ENCODE results near the gene MCOLN2. TPM values are rescaled to one million over a fixed set of nuclear protein-coding genes. Genes with fewer than 3 reads are reported as not detected.
A peak's percentile ranks its signal among the peaks of the same experiment; 100 is the strongest.

Gene MCOLN2
- total RNA-seq, 1 experiment from 2014 or later: 1.7 TPM

- H3K27me3 ChIP-seq (replicated peaks; ENCODE audit: insufficient read depth, low read depth, low read length, poor library complexity): no peaks in the 10 kb centered on the region
- DNase-seq (ENCODE audit: low spot score): peak; percentile 32
- TF ChIP-seq CTCF (conservative IDR thresholded peaks at IDR 0.05; ENCODE audit: low read depth, low read length) (peak; percentile 35), EZH2 (IDR thresholded peaks at IDR 0.05; ENCODE audit: borderline replicate concordance, low read depth, low read length, poor library complexity, severe bottlenecking) (no peak)
- H3K27ac ChIP-seq (ENCODE audit: low read depth, low read length, poor library complexity, severe bottlenecking): no peak overlapping the region
- no peaks in the 10 kb centered on the region for H3K9me3 ChIP-seq (ENCODE audit: low read depth, low read length, poor library complexity, severe bottlenecking)
- no TSS peak for BruUV-seq (replicated peaks)
- no peaks in the 10 kb centered on the region for H3K36me3 ChIP-seq (ENCODE audit: insufficient read depth, low read length, poor library complexity, severe bottlenecking)
- no peak overlapping the region for H3K4me3 ChIP-seq (ENCODE audit: low read depth, low read length, poor library complexity, severe bottlenecking)
- intact Hi-C loops (cut with micrococcal nuclease; ENCODE audit: unreplicated experiment): loop anchor here (1.0 kb wide), 1 partner anchor 82 kb away; no protein-coding TSS in a partner anchor
- ChIA-PET CTCF (interaction anchor here (0.6 to 2.2 kb wide), 2 partner anchors 83 to 232 kb away, joined by 3 to 32 read pairs; partner anchors contain the start of gene C1orf52), POLR2A (ENCODE audit: low non-redundant PET) (interaction anchor here (0.7 kb wide), 1 partner anchor 168 kb away, joined by 8 read pairs; no protein-coding TSS in a partner anchor)
- H3K4me1 ChIP-seq (ENCODE audit: insufficient read depth, low read length, poor library complexity, severe bottlenecking): no peaks in the 10 kb centered on the region
Measured at GRCh38 chr1:85027242-85027983, 30.5 kb upstream of the MCOLN2 start.

DNA sequence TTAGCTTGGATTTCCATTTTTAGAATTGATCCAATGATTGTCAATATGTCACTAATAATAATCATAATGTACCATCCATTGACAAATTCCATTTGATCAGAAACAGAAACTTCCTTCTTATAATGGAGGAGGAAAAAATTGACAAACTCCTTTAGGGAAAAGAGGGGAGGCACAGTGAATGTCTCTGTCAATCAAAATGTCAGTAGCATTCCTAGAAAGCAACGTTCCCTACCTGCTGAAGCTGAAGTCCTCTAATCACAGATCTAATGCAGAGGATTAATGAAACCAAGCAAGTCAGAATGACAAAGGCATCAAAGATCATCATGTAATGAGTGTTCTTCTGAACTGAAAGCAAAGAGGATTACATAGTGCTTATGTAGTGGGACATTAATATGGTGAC, 29.0 kb upstream of the MCOLN2 start:
- ChIA-PET CTCF (no interaction called here), POLR2A (ENCODE audit: low non-redundant PET) (no interaction called here)
- no peak for TF ChIP-seq CTCF (conservative IDR thresholded peaks at IDR 0.05; ENCODE audit: low read depth, low read length)
- no peak for TF ChIP-seq EZH2 (IDR thresholded peaks at IDR 0.05; ENCODE audit: borderline replicate concordance, low read depth, low read length, poor library complexity, severe bottlenecking)
- Histone ChIP-seq H3K36me3 (ENCODE audit: insufficient read depth, low read length, poor library complexity, severe bottlenecking) (no peaks in the 10 kb centered on the region), H3K27me3 (replicated peaks; ENCODE audit: insufficient read depth, low read depth, low read length, poor library complexity) (no peaks in the 10 kb centered on the region), H3K27ac (ENCODE audit: low read depth, low read length, poor library complexity, severe bottlenecking) (no peak overlapping the region), H3K4me3 (ENCODE audit: low read depth, low read length, poor library complexity, severe bottlenecking) (no peak overlapping the region), H3K4me1 (ENCODE audit: insufficient read depth, low read length, poor library complexity, severe bottlenecking) (no peaks in the 10 kb centered on the region), H3K9me3 (ENCODE audit: low read depth, low read length, poor library complexity, severe bottlenecking) (no peaks in the 10 kb centered on the region)
- BruUV-seq (replicated peaks): no TSS peak
- intact Hi-C loops (cut with micrococcal nuclease; ENCODE audit: unreplicated experiment): no loop called here
- no peak for DNase-seq (ENCODE audit: low spot score)

DNA sequence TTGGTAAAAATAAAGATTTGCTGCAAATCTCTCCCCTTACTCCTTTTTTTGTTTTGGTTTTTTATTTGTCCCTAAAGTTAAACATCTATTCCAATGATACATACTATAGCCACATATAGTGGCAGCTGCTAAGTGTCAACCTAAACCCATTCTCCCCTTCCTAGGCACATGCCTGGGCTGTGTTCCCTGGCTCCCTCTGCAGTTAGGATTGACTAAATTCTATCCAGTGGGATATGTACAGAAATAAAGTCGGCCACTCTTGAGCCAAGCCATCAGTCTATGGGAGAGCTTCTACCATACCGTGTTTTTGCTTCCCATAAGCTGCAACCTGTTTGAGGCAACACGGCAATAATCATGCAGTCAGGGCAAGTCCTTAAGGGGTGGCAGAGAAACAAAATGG, 27.8 kb upstream of the MCOLN2 start:
- TF ChIP-seq CTCF (conservative IDR thresholded peaks at IDR 0.05; ENCODE audit: low read depth, low read length): no peak
- no peak for TF ChIP-seq EZH2 (IDR thresholded peaks at IDR 0.05; ENCODE audit: borderline replicate concordance, low read depth, low read length, poor library complexity, severe bottlenecking)
- no peak overlapping the region for H3K4me3 ChIP-seq (ENCODE audit: low read depth, low read length, poor library complexity, severe bottlenecking)
- H3K36me3 ChIP-seq (ENCODE audit: insufficient read depth, low read length, poor library complexity, severe bottlenecking): no peaks in the 10 kb centered on the region
- no peaks in the 10 kb centered on the region for H3K27me3 ChIP-seq (replicated peaks; ENCODE audit: insufficient read depth, low read depth, low read length, poor library complexity)
- POLR2A ChIA-PET (ENCODE audit: low non-redundant PET): no interaction called here
- no peak for DNase-seq (ENCODE audit: low spot score)
- BruUV-seq (replicated peaks): no TSS peak
- H3K27ac ChIP-seq (ENCODE audit: low read depth, low read length, poor library complexity, severe bottlenecking): no peak overlapping the region
- no peaks in the 10 kb centered on the region for H3K9me3 ChIP-seq (ENCODE audit: low read depth, low read length, poor library complexity, severe bottlenecking)
- intact Hi-C loops (cut with micrococcal nuclease; ENCODE audit: unreplicated experiment): no loop called here
- CTCF ChIA-PET: interaction anchor here (0.8 kb wide), 1 partner anchor 80 kb away, joined by 3 read pairs; no protein-coding TSS in a partner anchor
- H3K4me1 ChIP-seq (ENCODE audit: insufficient read depth, low read length, poor library complexity, severe bottlenecking): no peaks in the 10 kb centered on the region

Measured in A673 (cell line).